ENCODE data around the gene SFI1.
"Not testable (repeated sequence)": the region's sequence is repeated elsewhere in the genome, so short reads cannot be mapped to it uniquely, and the experiment has no call there.

SFI1 gene, protein sequence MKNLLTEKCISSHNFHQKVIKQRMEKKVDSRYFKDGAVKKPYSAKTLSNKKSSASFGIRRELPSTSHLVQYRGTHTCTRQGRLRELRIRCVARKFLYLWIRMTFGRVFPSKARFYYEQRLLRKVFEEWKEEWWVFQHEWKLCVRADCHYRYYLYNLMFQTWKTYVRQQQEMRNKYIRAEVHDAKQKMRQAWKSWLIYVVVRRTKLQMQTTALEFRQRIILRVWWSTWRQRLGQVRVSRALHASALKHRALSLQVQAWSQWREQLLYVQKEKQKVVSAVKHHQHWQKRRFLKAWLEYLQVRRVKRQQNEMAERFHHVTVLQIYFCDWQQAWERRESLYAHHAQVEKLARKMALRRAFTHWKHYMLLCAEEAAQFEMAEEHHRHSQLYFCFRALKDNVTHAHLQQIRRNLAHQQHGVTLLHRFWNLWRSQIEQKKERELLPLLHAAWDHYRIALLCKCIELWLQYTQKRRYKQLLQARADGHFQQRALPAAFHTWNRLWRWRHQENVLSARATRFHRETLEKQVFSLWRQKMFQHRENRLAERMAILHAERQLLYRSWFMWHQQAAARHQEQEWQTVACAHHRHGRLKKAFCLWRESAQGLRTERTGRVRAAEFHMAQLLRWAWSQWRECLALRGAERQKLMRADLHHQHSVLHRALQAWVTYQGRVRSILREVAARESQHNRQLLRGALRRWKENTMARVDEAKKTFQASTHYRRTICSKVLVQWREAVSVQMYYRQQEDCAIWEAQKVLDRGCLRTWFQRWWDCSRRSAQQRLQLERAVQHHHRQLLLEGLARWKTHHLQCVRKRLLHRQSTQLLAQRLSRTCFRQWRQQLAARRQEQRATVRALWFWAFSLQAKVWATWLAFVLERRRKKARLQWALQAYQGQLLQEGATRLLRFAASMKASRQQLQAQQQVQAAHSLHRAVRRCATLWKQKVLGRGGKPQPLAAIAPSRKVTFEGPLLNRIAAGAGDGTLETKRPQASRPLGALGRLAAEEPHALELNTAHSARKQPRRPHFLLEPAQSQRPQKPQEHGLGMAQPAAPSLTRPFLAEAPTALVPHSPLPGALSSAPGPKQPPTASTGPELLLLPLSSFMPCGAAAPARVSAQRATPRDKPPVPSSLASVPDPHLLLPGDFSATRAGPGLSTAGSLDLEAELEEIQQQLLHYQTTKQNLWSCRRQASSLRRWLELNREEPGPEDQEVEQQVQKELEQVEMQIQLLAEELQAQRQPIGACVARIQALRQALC

DNA sequence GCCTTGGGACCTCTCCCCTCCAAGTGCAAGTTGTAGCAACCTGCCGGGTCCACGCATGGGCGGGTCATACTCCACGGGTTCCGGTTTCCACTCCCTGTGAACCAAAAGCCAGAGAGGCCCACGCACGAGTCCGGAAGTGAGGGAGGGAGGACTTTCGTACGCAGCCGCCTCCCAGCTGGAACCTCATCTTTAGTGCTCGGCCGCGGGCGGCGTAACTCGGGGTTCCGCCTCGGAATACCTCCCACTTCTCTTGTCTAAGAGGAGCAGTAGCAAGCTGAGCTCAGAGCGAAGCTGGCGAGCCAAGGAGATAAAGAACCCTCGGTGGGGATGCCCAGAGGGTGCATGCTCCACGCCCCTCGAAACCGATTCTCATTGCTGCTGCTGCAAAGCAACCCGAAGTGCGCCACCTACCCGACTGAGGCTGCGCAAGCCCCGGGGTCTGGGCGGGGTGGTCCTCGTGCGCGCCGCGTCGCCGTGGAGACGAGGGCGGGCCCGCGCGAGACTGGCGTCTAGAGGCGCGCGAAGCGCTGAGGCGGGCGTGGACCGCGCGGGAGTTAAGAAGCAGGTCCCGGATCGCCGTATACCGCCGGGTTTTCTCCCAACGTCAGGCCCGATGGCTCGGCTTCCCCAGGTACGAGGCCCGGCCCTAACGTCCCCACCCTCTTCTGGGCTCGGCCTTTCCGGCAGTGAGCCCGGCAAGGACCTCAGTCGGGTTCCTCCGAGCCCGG, at the start of gene SFI1:
SFI1 (plus strand) TSS at position 530 of the 728 bp plus-strand sequence. CDS start 11,749 bp downstream, outside the sequence.
- peak; percentile 96 for DNase-seq

DNA sequence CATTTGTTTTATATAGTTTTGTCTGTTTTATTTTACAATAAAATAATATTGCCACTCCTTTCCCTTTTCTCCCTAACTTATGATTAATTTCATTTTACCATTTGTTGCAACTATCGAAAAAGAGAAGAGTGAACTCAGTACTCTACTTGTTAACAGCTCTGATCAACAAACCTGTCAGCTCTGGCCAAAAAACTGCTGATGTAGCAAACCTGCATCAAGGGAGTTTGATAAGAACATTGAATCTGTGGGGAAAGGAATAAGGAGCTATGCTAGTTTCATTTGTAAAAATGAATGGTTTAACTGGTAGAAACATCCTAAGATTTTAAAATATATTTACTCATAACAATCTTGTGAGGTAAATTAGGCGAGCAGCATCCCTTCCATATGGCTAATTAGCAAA, 49.6 kb upstream of the SFI1 start:
- DNase-seq, result no peak

DNA sequence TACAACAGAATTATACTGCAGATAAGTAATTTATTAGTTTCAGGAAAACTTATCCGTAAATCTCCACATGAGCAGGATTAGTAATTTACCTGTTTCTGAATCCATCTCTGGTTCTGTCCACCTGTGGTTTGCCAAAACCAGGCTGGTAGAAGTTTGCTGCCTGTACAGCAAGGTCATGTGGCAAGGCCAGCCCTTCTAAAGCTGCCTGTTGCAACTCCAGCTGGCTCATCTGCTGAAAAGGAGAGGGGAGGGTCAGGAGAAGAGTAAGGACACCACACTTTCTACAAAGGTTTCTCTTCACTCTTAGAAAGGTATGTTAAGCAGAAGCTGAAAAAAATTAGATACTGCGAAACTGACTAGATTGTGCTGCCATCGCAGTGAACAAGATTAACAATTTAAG, 49.0 kb upstream of the SFI1 start:
- no peak for DNase-seq

DNA sequence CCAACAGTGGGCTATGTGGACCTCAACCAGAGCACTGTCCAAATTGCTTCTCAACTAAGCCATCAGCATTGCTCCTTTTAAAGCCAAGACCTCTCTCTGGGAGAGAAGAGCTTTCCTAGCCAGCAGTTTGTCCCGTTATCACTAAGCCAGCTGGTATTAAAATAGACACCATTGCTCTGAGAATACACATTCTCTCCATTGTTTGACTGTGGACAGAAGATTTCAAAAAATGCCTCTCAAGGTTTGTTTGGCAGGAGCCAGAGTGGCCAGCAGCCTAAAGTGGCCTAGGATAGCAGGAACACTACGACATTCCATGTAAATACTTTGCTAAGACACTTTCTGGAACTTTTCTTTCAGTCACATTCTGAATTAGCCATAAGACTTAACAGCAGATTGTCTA, 48.0 kb upstream of the SFI1 start:
- no peak for DNase-seq

DNA sequence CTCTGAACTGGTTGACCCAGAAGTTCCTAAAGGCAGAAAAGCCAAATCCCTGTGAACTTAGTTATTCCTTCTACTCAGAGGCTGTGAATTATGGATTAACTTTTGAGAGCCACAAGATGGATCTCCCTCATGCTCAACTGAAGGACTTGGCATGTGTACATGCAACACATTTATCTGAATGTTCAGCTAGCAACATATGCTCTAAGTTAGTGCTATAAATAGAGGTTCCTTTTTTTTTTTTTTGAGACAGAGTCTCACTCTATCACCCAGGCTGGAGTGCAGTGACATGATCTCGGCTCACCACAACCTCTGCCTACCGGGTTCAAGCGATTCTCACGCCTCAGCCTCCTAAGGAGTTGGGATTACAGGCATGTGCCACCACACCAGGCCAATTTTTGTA, 46.8 kb upstream of the SFI1 start:
- DNase-seq, result no peak

DNA sequence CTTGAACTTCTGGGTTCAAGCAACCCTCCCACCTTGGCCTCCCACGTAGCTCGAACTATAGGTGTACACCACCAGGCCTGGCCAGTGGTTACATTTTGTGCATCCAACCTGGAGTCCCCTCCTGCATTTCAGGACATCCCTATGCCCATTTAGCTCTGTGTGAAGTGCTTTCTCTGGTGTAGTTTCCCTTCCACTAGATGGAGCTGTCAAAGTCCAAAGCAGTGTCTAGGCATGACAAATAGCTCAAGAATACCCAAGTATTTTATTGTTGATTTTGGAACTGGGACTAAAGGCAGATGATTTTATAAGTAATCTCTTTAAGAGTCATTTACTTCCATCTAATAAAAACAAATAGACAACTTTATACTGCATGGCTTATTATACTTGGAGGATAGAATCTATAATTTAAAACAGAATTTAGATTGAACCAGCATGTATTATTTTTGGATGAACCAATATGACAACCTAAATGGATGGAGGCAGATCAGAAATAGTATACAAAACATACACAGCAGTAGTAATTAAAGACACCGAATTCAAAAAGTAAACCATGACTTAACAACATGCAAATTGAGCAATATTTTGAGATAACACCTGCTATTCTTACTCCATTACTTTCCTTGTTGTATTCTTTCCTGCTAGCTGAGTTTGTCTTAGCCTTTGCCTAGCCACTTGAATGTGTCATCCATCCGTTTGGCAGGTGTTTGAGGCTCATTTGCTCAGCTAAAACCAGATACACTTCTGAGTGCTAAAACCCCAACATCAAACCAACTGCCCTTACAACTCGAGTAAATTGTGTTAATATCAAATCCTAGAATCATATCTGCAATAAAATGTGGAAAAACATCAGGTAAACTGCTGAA, 44.4 kb upstream of the SFI1 start:
- DNase-seq, result peak; percentile 51

DNA sequence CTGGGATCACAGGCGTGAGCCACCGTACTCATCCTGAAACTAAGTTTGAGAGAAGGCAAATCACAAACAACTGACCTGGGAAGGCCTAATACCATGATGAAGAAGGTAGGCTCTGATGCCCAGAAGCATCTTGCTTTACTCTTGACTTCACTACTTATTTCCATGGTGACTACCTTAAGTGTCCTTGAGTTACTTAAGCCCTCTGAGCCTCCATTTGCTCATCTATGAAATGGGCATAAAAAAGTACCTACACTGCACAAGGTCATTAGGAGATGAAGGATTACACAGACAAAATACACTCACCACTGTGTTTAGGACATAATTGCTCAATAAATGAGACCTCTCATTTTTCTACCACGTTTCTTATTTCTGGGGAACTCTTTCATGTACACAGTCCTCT, 34.6 kb upstream of the SFI1 start:
- no peak for DNase-seq

DNA sequence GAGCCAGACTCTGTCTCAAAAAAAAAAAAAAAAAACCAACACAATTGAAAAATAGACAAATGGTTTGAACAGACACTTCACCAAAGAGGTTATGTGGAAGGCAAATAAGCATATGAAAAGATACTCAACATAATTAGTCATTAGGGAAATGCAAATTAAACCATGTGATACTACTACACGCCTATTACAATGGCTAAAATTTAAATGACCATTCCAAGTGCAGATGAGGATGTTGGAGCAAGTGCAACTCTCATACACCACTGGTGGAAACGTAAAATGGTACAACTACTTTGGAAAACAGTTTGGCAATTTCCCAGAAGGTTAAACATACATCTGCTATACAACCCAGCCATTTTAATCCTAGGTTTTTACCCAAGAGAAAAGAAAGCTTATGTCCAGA, 31.0 kb upstream of the SFI1 start:
- DNase-seq, result no peak

DNA sequence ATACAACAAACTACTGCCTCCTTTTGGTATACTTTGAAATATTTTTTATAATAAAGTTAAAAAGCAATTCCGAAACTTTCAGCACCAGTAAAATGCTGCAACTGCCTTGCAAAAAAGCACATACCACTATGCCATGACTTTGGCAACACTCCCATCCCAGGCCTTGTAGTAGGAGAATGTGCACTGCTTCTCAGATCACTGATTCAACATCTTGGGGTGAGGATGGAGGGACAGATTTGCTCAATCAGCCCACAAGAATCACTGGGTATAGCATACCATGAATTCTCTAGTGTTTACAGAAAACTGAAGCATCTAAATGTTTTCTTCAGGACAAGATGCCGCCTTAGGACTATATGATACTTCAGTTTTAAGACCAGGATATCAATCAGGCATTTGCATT, 21.6 kb upstream of the SFI1 start:
- DNase-seq, result no peak

DNA sequence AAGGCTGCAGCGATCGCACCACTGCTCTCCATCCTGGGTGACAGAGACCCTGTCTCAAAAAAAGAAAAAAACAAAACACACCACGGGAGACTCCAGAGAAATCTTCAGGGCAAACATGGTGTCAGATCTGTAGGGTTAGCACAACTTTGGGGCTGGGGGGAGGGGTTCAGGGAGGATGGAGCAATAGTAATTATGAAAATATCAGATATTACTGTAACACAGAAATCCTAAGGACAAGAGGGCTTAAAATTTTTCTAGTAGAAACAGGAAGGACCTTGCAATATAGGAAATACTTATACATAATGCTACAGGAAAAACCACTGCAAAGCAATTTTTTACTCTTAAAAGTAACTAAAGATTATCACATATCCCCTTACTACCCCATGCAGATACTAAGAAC, 20.5 kb upstream of the SFI1 start:
- DNase-seq, result peak; percentile 51

DNA sequence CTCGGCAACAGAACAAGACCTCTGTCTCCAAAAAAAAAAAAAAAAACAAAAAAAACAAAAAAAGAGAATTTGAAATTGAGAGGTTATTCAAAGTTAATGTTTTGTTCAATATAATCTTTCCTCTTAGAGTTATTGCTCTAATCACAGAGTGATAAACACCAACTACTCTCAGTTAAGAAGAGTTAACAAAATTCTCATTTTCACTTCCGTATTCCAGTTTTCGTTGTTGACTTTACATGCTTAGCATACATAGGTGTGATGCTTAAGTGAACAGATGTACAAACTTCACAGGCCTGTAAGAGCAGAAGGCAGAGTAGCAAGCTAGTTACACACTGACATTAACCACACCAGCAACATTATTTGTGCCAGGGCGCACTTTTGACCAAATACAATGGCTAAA, 19.0 kb upstream of the SFI1 start:
- no peak for DNase-seq

DNA sequence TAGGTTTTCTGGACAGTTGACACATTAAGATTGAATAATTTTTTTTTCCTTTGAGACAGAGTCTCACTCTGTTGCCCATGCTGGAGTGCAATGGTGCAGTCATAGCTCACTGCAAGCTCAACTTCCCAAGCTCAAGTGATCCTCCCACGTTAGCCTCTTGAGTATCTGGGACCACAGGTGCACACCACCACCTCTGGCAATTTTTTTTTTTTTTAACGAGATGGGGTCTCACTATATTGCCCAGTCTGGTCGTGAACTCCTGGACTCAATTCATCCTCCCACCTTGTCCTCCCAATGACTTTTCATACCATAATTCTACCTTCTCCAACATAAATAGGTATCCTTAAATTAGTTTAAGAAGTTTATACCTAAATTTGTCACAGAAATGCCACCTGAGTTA, 15.2 kb upstream of the SFI1 start:
- DNase-seq, result no peak

DNA sequence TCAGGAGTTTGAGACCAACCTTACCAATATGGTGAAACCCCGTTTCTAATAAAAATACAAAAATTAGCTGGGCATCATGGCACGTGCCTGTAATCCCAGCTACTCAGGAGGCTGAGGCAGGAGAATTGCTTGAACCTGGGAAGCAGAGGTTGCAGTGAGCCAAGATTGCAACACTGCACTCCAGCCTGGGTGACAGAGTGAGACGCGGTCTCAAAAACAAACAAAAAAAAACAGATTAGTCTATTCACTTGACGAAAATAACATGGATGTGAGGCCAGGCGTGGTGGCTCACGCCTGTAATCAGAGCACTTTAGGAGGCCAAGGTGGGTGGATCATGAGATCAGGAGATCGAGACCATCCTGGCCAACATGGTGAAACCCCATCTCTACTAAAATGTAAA, 13.9 kb upstream of the SFI1 start:
- DNase-seq, result not testable (repeated sequence)

DNA sequence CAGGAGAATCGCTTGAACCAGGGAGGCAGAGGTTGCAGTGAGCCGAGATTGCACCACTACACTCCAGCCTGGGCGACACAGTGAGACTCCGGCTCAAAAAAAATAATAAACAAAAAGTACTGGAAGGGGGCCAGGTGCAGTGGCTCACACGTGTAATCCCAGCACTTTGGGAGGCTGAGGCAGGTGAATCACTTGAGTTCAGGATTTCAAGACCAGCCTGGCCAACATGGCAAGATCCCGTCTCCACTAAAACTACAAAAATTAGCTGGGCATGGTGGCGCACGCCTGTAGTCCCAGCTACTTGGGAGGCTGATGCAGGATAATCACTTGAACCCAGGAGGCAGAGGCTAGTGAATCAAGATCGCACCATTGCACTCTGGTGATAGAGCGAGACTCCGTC, 10.0 kb upstream of the SFI1 start:
- DNase-seq, result not testable (repeated sequence)

DNA sequence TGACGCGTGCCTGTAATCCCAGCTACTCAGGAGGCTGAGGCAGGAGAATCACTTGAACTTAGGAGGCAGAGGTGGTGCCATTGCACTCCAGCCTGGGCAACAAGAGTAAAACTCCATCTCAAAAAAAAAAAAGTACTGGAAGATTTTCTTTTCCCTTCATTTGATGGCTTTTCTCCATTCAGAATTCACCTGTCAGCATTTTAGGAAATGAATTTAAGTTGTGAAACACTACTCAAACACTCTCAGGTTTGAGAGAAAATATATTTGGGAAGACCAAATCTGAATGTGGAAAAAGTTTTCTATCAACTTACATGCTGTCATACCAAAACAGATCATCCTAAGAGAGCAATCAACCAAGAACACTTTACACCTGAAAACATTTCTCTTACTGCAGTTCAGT, 9.4 kb upstream of the SFI1 start:
- DNase-seq, result no peak

DNA sequence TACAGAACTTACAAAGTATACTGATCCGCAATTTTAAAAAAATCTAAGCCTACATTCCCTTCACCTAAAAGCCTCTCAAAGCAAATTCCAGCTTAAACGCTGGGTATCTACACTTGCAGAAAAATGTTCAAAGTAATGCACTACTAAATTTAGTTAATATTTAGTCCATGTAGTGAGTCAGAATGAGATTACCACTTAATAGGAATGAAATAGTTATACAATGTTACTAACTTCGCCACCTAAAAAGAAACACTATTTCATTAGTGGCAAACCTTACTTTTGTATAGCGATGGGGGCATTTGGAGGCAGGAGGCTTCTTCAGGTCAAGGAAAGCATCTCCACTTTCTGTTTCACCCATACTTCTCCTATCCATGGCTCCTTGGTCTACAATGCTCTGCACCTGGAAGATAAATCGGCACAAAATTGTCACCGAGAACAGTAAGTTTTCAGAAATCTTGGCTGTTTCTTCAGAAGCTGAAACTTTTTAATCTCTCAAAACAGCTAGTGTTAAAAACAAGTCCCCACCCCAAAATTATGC, 7.9 kb upstream of the SFI1 start:
- no peak for DNase-seq

DNA sequence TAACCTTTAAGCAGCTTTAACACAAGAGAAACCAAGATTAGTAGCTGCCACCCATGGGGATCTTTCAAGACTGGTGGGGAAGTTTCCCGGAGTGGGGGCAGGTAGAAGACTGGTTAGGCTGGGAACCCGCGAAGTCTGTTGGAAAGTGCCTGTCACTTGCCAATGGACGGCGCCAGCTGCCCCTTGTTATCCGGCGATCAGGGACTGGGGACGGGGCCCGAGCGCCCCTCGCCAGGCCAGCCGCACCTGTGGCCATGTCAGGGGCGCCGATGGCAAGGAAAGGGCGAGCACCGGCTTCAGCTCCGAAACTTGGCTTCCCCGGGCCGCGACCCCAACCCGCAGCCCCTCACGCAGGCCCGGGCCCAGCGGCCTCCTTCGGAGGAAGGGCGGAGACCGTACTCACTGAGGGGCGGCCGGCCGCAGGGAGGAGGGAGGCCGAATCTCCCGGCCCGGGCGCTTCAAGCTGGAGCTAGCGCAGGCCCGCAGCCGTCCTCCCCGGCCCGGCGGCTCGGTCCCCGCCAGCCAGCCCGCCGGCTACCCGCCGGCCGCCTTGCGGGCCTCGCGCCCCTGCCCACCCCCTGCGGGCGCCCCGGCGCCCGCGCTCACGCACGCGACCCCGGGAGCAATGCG, 7.2 kb upstream of the SFI1 start:
- peak; percentile 34 for DNase-seq

DNA sequence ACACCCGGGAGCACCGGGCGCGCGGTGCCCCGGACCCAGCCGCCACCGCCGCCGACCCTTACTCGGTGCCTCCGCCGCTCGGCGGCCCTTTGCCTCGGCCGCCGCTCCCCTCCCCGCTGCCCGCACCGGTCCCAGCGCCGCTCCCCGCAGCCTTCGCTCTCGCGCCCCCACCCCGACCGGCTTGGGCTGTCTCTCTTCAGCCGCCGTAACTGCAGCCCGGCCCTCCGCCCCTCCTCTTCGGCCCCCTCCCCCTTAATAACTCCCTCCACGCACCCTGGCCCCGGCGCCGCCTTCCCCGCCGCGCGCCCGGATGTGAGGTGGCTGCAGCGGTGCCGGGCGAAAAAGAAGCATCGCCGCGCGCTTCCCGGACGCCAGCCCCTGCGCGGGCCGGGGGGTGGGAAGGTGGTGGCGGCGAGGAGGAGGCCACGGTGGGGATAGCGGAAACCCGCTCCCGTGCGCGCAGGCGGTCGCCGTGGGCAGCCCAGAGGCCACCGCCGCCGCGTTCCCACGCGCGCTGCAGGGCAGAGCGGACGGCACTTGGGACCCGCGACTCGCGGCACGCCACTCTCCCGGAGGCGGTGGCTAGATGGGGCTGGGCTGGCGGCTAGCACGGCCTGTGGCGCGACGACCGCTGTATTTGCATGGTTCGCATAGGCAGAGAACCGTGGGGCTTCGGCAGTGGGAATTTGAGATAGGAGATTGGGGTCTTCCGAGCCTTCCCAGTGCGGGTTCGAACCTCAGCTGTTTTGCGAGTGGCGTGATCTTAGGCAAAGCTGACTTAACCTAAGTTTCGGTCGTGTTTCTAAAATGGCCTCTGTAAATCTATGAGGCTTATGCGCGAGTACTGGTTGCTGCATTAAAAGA, 6.5 kb upstream of the SFI1 start, which contains the start of gene EIF4ENIF1:
EIF4ENIF1 (minus strand) TSS at position 211 of the 864 bp plus-strand sequence. CDS start 1,124 bp downstream, outside the sequence.
- DNase-seq, result peak; percentile 91

DNA sequence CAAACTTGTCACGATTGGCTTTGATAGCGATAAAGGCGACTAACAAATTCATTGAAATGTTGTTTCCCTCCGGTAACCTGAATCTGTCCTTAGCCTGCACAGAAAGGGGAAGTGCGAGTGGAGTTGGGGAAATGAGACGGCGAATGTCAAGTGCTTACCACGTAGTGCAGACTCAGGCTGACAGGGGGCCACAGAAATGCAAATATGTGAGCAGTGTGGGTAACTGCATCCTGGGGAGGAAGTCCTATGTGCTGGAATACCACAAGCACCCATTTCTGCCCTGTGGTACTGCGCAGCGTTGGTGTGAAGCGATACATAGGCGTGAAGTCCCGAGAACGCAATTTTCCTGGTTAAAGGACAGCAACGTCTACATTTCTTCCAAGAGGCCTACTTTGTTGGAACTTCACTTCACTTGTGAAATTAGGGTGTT, 5.8 kb upstream of the SFI1 start:
- DNase-seq, result peak; percentile 75

Measured in activated CD4-positive, alpha-beta T cell treated with anti-CD3 and anti-CD28 coated beads, Interleukin-2, Interleukin-6, amounts not matched to agents 100 ng/mL and 50 ng/mL, durations not matched to agents 16 hours and 8 hours (primary cell).